Left kidney (tissue), 2 donors: ENCODE results near the gene CSNK1A1. TPM values are rescaled to one million over a fixed set of nuclear protein-coding genes. Genes with fewer than 3 reads are reported as not detected.

Experiments
- DNase-seq: peaks from one replicate; pipeline ENCODE4 v3.0.0-alpha.2; 2013
- polyA plus RNA-seq: library from polyadenylated mRNA; unstranded; fragments of 120-200 nt; gene quantifications from one replicate; pipeline ENCODE4 v1.2.1, GENCODE V29; 2013; ENCODE audit not compliant: insufficient read length

CSNK1A1 gene
- polyA plus RNA-seq, 1 donor, result 217 TPM

- no peak for DNase-seq
Observed at GRCh38 chr5:149576021-149576420, 24.8 kb upstream of the CSNK1A1 start.

GRCh38 chr5:149575131-149575530 lies 23.9 kb upstream of the CSNK1A1 start:
- DNase-seq, result no peak

- no peak for DNase-seq
Observed at GRCh38 chr5:149572576-149573231, 21.5 kb upstream of the CSNK1A1 start.

GRCh38 chr5:149572170-149572569 lies 20.9 kb upstream of the CSNK1A1 start:
- DNase-seq, result no peak

- DNase-seq, result no peak
Observed at GRCh38 chr5:149567226-149567625, 16.0 kb upstream of the CSNK1A1 start.

- DNase-seq, result peak; percentile 73
Observed at GRCh38 chr5:149564542-149565140, 13.4 kb upstream of the CSNK1A1 start.

GRCh38 chr5:149563466-149563865 lies 12.2 kb upstream of the CSNK1A1 start:
- DNase-seq, result no peak

- DNase-seq, result no peak
Observed at GRCh38 chr5:149561848-149562247, 10.6 kb upstream of the CSNK1A1 start.

GRCh38 chr5:149559706-149560105 lies 8.5 kb upstream of the CSNK1A1 start:
- no peak for DNase-seq

GRCh38 chr5:149552553-149553160 lies 1.4 kb upstream of the CSNK1A1 start:
- DNase-seq, result no peak

GRCh38 chr5:149552038-149552494 lies 827 bp upstream of the CSNK1A1 start:
- no peak for DNase-seq

GRCh38 chr5:149550594-149551226 lies 529 bp downstream of the CSNK1A1 start:
- no peak for DNase-seq

GRCh38 chr5:149550268-149550583 lies 1.0 kb downstream of the CSNK1A1 start:
- no peak for DNase-seq

GRCh38 chr5:149549461-149550267 lies 1.6 kb downstream of the CSNK1A1 start:
- DNase-seq, result peak; percentile 38

- no peak for DNase-seq
Observed at GRCh38 chr5:149546974-149547373, 4.3 kb downstream of the CSNK1A1 start.

GRCh38 chr5:149545327-149545726 lies 5.9 kb downstream of the CSNK1A1 start:
- no peak for DNase-seq

GRCh38 chr5:149544028-149544420 lies 7.2 kb downstream of the CSNK1A1 start:
- DNase-seq, result no peak

GRCh38 chr5:149543361-149544027 lies 7.7 kb downstream of the CSNK1A1 start:
- no peak for DNase-seq

- DNase-seq, result no peak
Observed at GRCh38 chr5:149541893-149542292, 9.3 kb downstream of the CSNK1A1 start.

- DNase-seq, result no peak
Observed at GRCh38 chr5:149540089-149540488, 11.2 kb downstream of the CSNK1A1 start.

- no peak for DNase-seq
Observed at GRCh38 chr5:149537374-149537975, 13.8 kb downstream of the CSNK1A1 start.
